Measurements from ENCODE around the gene CAPSL.
"Not testable (repeated sequence)": the region's sequence is repeated elsewhere in the genome, so short reads cannot be mapped to it uniquely, and the experiment has no call there.

Gene CAPSL

DNA sequence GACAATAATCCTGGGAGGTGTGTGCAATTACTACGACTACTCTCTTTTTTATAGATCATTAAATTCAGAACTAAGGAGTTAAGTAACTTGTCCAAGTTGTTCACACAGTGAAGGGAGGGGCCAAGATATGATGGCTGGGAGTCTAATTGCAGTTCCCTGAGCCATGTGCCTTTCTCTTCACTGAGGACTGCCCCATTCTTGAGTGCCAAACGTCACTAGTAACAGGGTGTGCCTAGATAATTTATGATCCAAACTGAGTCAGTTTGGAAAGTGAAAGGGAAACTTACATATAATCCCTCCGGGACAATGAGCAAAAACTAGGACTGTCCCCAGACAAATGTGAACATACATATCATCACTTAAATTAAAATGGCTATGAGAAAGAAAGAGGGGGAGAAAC lies 61.5 kb downstream of the CAPSL start:
- no peak for DNase-seq (ENCODE audit: low read depth, low spot score)

DNA sequence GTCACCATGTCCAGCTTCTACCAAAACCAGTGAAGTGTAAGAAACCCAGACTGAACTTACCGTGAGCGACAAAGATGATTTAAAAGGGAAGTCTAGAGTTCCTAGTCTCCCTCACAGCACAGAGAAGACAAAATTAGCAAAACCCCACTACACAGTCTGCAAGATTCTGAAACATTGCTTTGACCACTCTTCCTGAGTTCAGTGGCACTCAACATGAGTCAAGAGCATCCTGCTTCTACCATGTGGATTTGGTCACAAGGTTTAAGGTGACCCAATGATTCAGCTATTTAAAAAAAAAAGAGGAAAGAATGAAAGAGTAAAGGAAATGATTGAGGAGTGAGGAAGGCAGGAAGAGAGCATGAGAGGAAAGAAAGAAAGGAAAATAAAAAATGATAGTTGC lies 62.0 kb downstream of the CAPSL start:
- DNase-seq (ENCODE audit: low read depth, low spot score), result no peak

DNA sequence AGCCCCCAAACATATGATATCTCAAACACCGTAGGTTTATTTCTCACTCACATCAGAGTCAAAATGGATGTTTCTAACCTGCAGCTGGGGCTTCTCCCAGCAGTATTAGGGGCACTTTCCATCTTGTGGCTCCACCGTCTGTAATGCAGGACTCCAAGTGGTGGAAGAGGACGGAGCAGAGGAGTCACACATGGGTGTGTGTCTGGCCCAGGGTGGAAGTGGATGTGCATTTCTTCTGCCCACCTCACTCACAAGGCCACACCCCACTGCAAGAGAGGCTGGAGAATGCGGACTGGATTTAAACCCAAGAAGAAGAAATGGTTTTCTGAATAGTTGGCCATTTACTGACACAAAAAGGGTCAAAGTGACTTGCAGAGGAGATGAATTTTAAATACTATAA lies 67.8 kb downstream of the CAPSL start:
- DNase-seq (ENCODE audit: low read depth, low spot score), result no peak

GRCh38 chr5:35869685-35870277 lies 68.6 kb downstream of the CAPSL start:
- no peak for DNase-seq (ENCODE audit: low read depth, low spot score)

- DNase-seq (ENCODE audit: low read depth, low spot score), result no peak
Measured at GRCh38 chr5:35867998-35868397, 70.4 kb downstream of the CAPSL start.

DNA sequence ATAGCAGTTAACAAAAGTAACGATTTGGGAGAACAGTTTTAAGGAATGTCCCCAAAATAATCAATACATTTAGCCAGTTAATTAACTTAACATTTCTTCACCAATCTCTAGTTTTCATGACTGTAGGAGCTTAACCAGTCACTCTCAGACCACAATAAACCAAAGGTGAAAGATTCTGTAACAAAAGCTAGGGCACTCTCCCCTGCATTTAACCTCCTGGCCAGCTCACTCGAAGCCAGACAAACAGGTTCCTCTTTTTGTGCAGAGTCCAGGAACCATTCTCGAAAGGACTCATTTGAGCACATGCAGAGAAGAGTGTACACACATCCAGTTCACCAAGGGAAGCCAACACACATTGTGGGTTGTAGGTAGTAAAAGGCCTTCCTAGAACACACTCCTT lies 75.3 kb downstream of the CAPSL start:
- DNase-seq (ENCODE audit: low read depth, low spot score), result no peak

- no peak for DNase-seq (ENCODE audit: low read depth, low spot score)
Measured at GRCh38 chr5:35862126-35862525, 76.3 kb downstream of the CAPSL start.

DNA sequence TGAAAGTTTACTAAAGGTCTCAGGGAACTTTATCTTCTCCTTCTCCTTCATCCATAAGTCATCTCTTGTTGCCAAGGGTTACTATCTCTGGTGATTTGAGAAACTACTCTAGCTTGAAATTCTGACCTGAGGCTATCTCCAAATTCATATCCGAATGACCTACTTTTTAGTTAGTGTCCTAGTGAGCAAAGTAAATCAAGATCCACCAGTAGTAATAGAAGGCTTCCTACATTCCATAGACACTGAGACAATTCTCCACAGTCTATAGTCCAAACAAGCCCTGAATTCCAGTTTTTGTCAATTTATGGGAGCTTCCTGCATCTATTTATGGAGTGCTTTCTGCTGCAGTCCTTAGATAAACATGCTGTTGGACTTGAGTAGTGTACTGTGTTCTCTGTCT lies 76.7 kb downstream of the CAPSL start:
- no peak for DNase-seq (ENCODE audit: low read depth, low spot score)

GRCh38 chr5:35860686-35861085 lies 77.7 kb downstream of the CAPSL start:
- DNase-seq (ENCODE audit: low read depth, low spot score), result no peak

DNA sequence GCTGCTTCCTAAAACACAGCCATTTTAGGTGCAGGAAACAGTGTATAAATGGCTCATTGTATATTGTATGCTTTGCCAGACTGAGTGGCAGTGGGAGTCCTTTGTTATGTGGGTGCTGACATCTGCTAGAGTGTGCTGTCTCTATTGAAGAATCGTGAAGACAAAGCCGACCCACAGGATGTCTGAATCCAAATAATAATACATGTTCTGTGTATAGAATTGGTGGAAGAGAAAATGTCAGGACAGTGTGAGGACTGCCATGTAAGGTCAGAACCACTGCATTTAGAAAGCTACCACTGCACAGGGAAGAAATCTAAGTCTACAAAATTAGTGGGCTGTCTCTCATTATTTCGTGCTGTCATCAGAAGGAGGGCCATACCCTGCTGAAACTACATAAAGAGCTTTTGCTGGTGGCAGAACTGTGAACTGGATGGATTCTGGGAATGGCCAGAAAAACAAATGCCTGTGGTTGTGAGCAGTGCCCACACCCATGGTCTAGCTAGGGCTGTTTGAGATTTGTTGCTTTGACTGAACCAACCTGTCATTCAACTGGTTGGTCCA lies 79.2 kb downstream of the CAPSL start:
- no peak for DNase-seq (ENCODE audit: low read depth, low spot score)

DNA sequence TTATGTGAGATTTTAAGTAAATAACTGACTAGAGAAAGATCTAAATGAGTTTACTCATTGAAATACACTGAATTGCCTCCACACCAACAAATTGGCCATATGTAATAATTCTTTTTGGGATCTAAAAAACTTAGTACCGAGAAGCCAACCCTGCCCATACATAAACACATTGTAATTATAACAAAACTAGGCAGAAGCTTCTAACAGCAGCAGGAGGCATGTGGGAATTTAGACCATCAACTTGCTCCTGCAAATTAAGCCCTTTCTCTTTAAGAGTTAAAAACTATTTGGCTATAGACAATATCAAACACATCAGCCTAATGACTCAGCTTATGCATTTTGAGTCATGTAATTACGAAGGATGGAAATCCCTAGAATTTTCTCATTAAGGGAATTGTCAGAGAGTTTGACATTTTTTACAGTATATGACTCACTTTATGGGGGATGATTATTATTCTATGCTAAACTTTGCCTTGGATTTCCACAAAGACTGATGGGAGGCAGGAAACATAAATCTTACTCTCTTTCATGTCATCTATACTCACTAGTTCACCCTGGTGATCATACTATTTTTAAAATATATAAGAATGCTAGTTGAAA lies 80.7 kb downstream of the CAPSL start:
- no peak for DNase-seq (ENCODE audit: low read depth, low spot score)

DNA sequence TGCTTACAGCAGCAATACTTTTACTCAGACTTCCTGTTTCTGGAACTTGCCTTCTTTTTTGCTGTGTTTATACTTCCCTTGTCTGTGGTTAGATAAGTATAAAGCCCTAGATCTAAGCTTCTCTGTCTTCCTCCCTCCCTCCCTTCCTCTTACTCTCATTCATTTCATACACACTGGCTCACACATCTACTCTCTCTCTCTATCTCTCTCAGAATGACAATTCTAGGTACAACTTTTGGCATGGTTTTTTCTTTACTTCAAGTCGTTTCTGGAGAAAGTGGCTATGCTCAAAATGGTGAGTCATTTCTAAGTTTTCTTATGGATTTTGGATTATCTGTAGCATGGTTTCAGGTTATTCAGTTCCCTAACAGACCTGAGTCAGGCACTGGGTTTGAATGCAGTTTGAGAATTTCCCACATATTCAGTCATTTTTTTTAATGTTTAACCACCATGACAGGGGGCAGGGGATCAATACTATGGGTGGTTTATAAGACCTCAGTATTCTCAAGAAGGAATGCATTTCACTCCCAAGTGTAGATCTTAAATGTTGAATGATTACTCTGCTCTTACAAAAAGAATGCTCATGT lies 81.6 kb downstream of the CAPSL start, which contains the start of gene IL7R:
IL7R (plus strand) TSS at position 127 of the 587 bp plus-strand sequence; CDS start at position 214, 87 bp downstream.
- no peak for DNase-seq (ENCODE audit: low read depth, low spot score)

DNA sequence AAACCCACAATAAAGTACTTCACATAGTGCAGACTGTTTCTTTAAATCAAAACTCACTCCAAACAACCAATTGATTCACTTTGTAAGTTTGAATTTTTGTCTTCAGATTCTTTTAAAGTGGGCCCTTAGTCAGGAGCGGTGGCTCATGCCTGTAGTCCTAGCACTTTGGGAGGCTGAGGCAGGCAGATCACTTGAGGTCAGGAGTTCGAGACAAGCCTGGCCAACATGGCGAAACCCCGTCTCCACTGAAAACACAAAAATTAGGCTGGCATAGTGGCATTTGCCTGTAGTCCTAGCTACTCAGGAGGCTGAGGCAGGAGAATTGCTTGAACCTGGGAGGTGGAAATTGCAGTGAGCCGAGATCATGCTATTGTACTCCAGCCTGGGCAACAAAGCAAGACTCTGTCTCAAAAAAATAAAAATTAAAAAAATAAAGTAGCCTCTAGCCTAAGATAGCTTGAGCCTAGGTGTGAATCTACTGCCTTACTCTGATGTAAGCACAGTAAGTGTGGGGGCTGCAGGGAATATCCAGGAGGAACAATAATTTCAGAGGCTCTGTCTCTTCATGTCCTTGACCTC lies 82.1 kb downstream of the CAPSL start:
- DNase-seq (ENCODE audit: low read depth, low spot score), result not testable (repeated sequence)

- no peak for DNase-seq (ENCODE audit: low read depth, low spot score)
Measured at GRCh38 chr5:35855187-35855586, 83.2 kb downstream of the CAPSL start.

All from ELF-1 (cell line).